Fibroblast of peridontal ligament (primary cell): ENCODE measurements around the gene KIAA0825.

Experiments used
- DNase-seq: peaks from one replicate; pipeline ENCODE4 v3.0.0-alpha.2; 2010; ENCODE audit errors: extremely low read depth

KIAA0825 gene

DNA sequence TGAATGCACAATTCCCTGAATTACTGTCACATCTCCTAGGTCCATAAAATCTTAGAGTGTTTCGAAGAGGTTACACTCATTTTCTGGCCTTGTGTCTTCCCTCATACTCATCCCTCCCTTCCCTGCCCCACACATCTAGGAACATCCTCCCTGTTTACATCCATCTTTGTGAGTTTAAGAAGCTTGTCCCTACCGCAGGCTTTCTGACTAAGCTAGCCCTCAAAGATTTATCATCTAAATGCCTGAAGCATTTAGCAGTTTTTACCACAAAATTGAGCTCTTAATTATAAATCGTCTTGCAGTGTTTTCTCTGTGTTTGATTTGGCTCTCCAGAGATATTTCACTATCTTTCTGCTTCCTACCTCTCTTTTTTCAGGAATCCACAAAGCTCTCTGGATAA, 374.8 kb downstream of the KIAA0825 start:
- DNase-seq: peak; percentile 34

DNA sequence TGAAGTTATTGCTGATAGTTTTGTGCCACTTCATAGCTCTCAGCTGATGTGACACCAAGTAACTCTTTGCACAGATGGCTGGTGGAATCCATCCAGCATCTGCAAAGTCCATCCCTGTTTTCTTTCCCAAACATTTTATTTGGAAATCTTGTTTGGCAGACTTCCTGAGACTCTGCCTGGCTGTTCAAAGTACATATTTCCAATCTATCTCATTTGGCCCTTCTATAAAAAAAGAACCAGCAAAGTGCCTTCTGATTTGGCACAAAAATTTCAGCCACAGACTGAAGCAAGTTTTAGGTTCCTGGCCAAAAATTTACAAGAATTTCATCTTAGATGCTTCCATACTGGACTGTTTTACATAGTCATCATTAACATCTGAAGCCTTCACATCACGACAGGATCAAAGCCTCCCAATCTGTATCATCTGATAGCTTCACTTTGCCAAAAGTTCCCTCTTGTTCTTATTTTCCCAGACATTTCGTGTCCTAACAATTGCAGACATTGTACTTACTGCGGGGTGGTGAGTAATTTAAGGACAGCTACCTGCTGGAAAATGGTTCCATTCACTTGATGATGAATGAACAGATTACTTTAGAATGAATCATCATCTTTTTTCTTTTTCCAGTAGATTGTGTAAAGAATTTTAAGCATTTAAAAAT, 377.3 kb downstream of the KIAA0825 start:
- peak; percentile 92 for DNase-seq

DNA sequence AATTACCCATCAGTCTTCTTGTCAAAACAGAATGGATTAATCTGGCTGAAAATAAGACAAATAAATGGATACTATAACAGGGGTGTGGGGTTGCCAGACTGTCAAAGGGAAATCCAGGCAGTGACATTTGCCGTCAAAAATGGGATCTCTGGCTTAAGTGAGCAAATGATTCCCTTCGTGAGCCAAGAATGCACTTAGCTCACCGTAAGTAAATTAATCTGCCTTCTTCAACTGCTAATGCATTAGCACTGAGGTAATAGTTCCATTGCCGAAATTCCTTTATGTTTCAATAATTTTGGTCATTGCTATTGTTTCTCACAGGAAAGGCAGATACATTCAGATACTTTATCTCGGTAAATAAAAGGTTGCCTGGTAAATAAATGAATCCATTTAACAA, 377.8 kb downstream of the KIAA0825 start:
- no peak for DNase-seq

DNA sequence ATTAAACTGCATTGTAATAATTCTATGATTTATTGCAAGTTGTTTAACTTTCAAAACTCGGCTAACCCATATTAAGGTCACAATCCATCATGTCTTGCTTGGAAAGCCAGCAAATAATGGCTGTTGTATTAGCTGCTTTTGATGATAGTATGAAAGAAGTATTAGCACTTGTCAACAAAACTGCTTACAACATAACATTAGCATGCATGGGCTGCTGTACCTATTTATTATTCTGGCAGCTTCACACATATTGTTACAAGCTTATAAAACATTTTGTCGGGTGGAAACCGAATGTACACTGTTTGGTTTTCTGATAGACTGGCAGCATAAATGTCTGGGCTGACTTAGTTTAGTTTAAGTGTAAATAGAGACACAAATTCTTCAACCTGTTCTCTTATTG, 378.3 kb downstream of the KIAA0825 start:
- no peak for DNase-seq

DNA sequence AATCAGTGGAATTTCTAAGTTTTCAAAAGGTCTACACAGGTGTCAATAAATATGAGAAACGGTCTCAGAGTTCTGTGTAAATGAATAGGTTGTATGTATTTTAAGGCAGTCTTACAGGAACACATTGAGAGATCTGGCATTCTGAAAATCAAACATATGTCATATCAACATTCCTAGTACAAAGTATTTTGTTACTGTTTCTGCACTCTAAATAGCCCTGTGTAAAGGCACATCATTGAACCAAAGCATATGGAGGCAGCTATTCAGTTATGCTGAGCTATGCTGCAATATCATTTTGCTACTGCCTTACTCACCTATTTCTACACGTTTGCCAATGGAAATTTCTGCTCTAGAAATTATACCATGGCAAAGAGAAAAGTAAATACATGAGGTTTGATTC, 379.1 kb downstream of the KIAA0825 start:
- no peak for DNase-seq

DNA sequence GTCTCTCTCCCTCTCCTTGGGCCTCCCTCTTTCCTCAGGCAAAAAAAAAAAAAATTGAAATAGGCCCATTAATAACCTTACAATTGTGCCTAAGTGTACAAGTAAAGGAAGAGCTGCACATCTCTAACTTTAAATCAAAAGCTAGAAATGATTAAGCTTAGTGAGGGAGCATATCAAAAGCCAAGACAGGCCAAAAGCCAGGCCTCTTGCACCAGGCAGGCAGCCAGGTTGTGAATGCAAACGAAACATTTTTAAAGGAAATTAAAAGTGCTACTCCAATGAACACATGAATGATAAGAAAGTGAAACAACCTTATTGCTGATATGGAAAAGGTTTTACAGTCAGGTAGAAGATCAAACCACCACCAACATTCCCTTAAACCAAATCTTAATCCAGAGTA, 383.4 kb downstream of the KIAA0825 start:
- no peak for DNase-seq

DNA sequence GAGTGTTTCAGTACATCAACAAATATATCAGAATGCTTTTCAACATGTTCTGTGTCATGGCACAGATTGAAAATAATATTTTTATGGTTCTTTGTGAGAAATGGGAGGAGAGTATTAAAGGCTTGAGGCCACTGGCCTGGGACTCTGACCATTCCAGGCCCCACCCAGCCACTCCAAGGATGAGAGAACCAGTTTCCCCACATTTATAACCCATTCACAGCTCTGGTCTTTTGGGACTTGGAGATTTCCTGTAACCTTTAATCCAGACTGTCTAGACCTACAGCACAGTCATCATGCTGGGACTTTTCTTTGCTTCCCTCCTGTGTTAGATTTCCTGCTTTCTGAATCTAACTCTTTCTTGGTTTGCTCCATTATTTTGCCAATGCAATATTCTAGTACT, 389.6 kb downstream of the KIAA0825 start:
- DNase-seq: no peak

DNA sequence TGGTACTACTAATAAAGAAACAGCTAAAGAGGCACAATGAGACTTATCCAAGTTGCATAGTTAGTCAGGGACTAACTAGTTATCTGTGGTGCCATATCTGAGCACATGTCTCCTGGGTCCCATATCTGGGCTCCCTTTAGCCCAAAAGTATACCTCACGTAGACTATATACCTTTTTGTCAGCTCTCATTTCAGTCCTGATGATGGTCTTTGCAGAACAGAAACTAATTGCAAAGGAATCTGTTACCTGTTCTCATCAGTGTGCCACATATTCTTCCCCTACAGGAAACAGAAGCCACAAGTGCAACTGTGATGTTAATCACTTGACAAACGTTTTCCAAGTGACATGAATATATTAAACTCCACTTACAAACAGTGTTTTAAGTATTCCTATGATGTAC, 395.2 kb downstream of the KIAA0825 start:
- no peak for DNase-seq

DNA sequence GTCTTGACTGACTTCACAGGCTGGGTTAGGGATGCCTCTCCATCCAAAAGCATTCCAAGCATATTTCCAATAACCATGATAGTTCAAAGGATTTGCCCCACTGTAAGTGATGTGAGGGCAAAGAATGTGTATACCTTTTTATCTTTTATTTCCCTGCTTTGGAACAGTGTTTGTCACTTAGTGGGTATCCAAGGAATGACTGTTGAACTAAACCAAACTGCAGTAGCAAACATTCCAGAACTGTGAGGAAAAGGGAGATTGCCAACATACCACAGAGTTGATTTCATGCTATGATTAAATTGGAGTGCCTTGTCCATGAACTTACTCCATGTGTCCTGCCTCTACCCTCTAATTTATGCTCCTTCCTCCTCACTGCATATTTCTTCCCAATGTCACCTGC, 400.0 kb downstream of the KIAA0825 start:
- DNase-seq: peak; percentile 90

DNA sequence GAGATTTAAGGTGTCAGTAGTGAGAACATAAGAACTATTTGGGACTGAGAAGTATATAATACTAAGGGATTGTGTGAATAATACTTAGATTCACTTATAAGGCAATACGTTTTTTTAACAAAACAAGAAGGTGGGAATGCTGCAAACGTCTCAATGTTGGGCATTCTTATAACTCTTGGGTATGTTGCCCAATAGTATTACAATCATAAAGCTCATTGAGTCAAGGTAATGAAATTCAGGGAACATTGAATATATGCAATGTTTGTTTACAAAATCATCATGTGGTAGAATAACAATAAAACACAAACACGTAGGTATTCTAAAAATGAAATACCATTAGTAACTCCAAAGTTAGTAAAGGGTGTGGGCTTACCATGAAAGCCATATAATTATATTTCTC, 400.7 kb downstream of the KIAA0825 start:
- no peak for DNase-seq

DNA sequence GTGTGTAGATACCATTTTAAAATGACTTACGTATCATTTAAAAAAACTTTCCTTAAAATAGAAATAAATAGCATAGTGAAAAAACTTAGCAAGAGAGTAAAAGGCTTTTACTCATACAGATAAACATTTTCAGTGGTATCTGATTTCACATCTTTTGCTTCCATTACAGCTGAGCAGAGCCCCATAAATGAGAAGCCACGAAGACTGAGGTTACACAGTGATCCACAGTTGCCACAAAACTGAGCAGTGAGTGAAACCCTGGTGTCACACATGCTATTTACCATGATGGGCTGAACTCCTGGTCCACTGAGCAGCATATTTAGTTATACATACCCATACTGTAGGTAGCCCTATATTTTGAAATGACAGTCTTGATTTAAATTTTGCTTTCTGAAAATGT, 401.2 kb downstream of the KIAA0825 start:
- DNase-seq: peak; percentile 37

DNA sequence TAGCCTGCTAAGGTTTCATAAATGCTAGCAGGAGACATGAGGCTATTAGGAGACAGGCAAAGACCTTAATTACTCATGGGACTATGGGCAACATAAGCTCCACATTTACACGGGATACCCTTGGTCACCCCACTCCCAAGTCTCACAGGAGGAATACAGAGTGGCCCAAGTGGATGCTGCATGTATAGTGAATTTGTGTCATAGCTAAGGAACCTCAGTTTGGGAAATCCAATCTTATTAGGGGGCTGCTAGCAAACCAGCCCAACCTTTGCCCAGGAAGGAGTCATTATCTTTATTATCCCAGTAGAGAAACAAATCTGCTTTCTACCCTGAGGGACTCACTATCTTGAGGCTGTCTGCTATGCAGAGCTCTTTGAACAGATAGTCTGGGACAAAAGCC, 405.9 kb downstream of the KIAA0825 start:
- no peak for DNase-seq

DNA sequence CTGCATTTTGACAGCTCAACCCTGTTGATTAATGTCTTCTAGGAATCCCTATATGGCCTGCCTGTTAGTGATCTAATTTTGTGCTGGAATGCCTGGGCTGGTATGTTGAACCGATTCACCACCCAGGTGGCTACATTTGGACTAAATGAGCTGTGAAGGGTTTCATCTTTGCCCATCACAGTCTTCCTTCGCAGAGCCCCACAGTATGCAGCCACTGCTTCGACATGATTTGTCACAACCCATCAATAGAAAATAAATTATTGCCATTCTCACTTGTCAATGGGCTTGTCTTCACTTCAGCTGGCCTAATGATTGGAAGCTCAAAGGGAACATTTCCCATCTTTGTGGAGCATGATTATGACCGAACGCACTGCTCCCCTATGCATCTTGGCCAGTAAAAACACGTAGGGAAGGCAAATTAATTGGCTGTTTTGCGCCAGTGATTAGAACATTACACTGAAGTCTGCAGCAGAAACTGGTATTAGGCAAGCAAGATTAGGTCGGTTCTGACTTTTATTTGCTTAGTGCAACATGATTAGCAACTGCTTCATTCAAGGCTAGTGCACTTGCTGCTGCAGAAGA, 408.5 kb downstream of the KIAA0825 start:
- DNase-seq: no peak

DNA sequence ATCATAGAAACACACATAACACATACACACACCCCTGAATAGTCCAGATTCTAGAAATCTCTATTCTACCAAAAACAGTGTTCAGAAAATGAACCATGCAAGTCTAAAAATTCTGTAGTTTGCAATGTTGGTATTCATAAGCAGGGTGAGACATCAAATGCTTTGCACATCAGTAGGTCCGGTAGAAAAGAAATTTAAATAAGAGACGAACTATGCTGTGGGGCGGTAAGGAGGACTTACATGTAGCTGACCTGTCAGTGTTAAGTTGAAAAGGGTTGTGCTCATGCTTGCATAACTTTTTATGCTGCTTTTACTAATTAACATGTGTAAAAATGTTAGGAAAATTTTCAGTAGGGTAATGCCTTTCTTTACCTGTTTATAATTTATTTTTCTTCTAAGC, 409.1 kb downstream of the KIAA0825 start:
- DNase-seq: no peak

DNA sequence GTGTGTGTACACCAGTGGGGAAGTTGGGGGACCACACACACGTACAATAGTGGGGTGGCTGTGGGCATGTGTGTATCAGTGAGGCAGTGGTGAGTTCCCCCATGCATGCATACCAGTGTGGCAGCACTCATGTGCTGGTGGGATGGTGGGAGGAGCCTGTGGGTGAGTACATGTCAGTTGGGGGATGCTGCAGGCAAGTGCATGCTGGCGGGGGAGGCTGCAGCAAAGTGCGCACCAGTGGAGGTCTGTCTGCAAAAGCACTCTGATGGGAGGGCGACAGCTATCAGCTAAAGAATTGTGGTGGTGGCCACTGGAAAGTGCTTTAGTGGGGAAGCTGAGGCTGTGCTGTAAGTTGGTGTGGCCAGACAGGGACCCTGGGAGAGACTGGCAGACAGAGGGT, 418.8 kb downstream of the KIAA0825 start:
- no peak for DNase-seq

DNA sequence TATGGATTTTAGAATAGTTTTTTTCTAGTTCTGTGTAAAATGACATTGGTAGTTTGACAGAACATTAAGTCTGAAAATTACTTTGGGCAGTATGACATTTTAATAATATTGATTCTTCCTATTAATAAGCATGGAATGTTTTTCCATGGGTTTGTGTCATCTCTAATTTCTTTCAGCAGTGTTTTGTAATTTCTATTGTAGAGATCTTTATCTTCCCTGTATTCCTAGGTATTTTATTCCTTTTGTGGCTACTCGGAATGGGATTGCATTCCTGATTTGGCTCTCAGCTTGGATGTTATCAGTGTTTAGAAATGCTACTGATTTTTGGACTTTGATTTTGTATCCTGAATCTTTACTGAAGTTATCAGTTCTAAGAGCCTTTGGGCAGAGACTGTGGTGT, 420.4 kb downstream of the KIAA0825 start:
- DNase-seq: no peak

DNA sequence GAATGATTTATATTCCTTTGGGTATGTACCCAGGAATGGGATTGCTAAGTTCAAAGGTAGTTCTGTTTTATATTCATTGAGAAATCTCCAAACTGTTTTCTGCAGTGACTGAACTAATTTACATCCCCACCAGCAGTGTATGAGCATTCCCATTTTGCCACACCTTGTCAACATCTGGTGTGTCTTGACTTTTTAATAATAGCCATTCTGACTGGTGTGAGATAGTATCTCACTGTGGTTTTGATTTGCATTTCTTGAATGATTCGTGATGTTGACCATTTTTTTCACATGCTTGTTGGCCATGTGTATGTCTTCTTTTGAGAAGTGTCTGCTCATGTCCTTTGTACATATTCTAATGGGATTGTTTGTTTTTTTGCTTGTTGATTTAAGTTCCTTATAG, 421.5 kb downstream of the KIAA0825 start:
- DNase-seq: no peak

DNA sequence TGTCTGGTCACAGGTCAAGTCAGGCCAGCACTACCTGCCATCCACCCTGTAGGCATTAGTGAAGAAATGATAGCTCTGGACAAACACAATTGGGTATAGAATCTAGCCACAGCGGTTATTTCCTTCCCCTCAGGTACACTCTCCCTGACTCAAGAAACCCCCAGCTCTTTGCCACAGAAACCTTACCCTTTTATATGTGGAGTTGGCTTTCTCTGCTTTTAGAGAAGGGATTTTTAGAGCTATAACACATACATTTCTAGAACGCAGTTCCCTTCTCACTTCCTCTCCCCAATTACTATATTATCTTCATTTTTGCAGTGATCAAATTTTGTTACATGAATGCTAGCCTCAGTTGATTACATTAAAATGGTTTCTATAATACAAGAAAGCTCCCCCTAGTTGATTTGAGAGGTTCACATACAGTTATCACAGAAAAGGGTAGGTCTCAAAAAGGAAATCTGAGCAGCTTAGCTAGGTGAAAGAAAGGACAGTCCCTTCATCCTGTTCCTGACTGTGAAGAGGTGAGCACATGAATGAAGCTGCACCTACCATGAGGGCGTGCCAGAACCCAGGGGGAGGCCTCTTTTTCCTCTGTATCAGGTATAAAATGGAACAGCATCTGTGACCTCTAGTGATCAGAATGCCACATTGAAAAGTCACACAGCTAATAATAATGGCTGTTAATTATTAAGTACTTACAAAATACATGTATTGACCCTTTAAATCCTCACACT, 425.6 kb downstream of the KIAA0825 start:
- no peak for DNase-seq

DNA sequence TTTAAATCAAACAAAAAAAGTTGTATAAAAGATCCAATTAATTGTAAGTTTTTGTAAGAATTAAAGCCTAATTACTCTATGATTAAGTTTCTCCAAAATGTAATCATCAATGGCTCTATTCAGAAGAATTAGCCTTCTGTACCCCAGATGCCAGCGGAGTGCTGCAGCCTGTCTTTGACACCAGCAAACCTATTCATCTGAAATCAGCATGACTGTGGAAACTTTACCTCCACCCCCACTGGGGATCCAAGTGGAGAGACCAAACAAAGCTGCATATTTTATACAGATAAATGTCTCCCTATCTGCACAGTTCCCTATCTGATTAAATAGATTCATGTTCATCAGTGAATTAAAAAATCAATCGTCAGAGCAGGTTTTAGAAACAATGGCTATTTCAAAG, 426.8 kb downstream of the KIAA0825 start:
- no peak for DNase-seq

DNA sequence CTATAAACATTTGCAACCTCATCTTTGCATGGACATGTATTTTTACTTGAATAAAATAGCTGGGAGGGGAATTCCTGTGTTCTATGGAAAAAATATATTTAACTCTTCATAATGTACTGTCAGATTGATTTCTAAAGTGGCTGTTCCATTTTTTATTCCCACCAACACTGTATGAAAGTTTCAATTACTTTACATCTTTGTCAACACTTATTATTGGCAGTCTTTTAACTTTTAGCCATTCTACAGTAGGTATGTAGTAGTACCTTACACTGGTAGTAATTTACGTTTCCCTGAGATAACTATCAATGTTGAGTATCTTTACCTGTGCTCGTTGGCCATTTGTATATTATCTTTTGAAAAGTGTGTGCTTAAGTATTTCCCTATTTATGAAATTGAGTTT, 429.7 kb downstream of the KIAA0825 start:
- DNase-seq: no peak

DNA sequence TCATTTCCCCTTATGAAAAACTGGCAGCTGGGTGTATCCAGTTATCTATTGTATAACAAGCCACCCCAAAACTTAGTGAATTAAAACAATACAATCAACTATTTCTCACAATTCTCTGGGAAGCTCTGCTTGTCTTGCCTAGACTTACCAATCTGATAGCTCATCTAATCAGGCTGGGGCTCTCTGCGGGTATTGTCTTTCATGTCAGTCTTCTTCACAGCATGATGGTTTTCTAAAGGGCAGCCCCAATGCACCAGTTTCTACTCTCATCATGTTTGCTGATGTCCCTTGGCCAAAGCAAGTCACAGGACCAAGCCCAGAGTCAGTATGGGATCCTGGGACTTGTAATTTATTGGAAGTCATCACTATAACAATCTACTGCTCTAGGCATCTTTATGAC, 433.5 kb downstream of the KIAA0825 start:
- DNase-seq: no peak

DNA sequence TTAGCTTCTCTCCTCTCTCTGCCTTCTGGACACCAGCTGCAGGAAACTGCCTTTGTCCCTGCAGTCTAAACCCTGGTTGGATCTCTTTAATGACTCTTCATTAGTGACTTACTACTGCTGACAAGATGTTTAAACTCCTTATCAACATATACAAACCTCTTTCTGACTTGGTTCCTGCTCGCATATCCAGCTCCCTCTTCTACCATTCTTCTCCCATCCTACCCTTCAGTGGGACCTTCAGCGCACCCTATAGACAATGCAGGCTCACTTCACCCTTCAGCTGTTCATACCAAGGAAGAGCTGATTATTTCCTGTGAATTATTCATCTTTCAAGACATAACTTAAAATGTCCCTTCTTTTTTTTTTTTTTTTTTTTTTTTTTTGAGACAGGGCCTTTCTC, 436.5 kb downstream of the KIAA0825 start:
- DNase-seq: no peak

DNA sequence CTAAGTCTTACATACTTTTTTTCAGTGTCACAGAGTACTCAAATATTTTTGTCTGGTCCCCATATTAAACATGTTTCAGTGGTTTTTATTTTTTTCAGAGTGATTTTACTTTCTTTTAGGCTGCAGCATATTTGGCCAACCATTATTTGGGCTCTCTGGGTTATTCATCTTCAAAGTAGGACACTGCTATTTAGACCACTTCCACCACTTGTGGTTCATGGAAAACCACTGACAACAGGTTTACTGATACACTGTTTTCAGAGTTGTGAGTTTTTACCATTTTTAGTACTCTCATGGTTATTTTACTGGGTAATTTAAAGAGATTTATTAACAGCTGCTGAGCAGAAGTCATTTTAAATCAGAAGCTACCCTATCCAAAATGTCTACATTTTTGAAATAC, 437.6 kb downstream of the KIAA0825 start:
- no peak for DNase-seq
